ENCODE results near the gene B3GALT5.
"Not testable (repeated sequence)": the region's sequence is repeated elsewhere in the genome, so short reads cannot be mapped to it uniquely, and the experiment has no call there.

Gene B3GALT5

GRCh38 chr21:39612233-39613040 is at the start of gene B3GALT5:
Gene B3GALT5 (plus strand): TSS chr21:39612940. CDS start chr21:39660560, 47,620 bp downstream.
- peak; percentile 56 to 87 for DNase-seq

DNA sequence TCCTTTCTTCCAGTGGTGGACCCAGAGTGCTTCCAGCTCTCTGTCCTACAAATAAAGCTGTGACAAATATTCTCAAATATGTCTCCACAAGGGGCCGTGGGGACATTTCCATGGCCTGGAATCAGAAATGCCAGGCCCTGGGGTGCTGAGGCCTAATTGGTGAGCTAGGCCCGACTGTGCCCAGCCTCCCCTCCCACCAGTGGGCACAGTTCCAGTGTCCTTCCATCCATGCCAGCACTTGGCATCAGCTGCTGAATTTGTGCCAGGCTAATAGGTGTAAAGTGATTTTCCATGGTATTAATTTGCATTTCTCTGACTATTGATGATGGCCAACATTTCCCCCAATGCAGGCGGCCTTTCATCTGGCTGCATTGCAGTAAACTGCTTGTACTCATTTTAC is 48.5 kb upstream of the B3GALT5 start:
- DNase-seq: peak; percentile 39 to 61

GRCh38 chr21:39567180-39567972 is 45.4 kb upstream of the B3GALT5 start:
- no peak for DNase-seq

DNA sequence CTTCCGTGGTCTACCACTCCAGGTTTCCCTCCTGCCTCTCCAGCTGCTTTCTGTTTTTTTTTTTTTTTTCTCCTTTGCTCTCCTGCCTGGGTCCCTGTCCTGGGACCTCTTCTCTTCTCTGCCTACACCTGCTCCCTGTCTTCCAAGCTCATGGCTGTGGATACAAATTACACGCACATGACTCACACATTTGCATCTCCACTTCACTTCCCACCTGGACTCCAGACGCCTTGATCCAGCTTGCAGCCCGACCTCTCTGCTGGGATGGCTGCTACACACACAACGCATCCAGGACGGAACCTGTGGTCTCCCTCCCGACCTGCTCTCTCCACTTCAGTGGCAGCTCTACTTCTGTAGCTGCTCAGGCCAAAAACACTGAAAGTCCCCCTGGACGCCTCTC is 44.4 kb upstream of the B3GALT5 start:
- DNase-seq: peak; percentile 87

GRCh38 chr21:39575775-39576174 is 37.0 kb upstream of the B3GALT5 start:
- DNase-seq: no peak

DNA sequence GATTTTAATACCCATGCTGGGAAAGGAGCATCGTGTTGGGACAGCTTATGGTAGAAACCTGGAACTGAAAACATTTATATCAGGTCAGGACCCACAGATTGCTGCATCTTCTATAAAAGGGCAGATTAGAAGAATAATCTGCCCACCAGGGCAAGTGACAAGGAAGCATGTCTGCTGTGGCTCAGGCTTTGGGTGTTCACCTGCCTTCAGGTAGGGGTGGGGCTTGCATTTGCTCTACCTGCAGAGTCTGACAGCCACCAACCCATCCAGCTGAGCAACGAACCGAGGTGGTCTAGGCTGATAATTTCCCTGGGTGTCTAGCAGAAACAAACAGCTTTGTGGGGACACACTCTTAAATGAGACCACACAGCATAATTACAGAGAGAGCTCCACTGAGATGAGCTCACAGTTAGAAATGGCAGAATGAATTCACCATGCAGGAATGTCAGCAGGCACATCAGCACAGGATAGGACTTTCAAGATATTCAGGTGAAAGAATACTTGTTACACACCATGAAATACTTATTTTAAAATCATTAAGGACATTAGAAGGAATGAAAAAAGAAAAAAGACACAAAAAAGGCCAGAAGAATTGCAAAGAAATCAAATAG is 36.1 kb upstream of the B3GALT5 start:
- DNase-seq: peak in 1 of 2 experiments; percentile 10

DNA sequence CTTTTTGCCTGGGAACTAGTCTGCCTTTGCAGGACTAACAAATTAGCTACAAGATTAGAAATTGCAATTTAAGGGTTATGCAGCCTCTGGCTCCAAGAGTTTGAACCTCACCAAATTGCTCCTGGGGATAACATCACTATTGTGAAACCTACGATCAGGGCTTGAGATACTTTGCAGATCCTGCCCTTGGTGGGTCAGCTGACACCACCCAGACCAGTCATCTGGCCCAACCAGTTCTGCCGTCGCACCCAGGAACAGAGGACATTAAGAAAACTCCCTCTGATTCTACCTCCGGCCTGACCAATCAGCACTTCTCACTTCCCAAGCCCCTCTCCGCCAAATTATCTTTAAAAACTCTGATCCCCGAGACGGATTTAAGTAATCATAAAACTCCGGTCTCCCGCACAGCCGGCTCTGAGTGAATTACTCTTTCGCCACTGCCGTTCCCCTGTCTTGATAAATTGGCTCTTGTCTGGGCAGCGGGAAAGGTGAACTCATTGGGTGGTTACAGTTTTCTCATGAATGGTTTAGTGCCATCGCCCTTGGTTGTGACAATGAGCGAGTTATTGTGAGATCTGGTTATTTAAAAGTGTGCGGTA is 32.9 kb upstream of the B3GALT5 start:
- no peak for DNase-seq

DNA sequence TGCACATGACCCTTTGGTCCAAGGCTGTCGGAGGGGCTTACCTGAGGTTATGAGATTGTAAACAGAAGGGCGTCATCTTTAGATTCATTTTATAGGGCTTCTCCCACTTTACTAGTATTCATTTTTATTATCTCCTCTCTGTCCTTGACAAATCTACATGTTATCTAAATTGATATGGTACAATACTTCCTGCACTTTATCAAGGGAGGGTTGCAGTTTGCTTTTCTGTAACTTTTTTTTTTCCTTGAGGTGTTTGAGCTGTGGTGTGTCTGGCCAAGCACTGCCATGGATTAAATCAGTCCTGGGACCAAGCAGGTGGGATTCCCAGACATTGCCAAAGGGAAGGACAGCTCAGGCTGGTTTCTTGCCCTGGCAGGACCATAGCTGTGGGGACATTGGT is 32.0 kb upstream of the B3GALT5 start:
- no peak for DNase-seq

GRCh38 chr21:39581414-39581813 is 31.3 kb upstream of the B3GALT5 start:
- no peak for DNase-seq

- DNase-seq: peak in 1 of 2 experiments; percentile 40
Measured at GRCh38 chr21:39582749-39583148, 30.0 kb upstream of the B3GALT5 start.

- not testable (repeated sequence) for DNase-seq
Measured at GRCh38 chr21:39583586-39583985, 29.2 kb upstream of the B3GALT5 start.

DNA sequence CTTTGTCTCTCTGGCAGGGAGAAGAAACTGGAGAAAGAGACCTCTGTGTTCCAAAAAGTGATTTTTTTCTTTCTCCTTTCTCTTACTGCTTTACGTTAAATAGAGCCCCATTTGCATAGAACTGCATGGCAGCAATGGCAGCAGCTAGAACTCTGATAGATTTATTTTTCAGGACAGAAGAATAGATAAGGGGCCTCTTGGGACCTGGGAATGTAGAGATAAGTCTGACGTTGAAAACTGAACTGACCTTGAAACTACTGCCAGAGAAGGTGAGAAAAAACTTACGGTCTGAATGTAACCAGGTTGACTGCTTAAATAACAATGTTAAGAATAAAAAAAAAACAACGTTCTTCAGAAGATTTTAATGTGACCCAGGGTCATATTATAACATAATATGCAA is 25.4 kb upstream of the B3GALT5 start:
- no peak for DNase-seq

GRCh38 chr21:39588884-39589283 is 23.9 kb upstream of the B3GALT5 start:
- DNase-seq: no peak

DNA sequence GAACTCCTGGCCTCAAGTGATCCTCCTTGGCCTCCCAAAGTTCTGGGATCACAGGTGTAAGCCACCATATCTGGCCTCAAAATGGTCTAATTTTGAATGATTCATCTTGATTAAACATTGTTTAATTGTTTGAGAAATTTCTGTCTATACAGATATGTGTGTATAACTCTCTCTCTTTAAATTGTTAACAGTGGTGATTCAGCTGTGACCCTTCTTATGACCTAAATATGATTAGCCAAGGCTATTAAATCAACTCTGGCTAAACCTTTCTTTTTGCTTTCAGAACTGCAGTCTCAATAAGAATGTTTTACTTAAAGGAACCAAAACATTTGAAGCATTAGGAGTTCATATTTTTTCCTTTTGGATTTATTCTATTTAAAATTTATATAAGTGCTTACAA is 19.2 kb upstream of the B3GALT5 start:
- DNase-seq: no peak

GRCh38 chr21:39595465-39595864 is 17.3 kb upstream of the B3GALT5 start:
- DNase-seq: no peak

GRCh38 chr21:39597595-39597994 is 15.1 kb upstream of the B3GALT5 start:
- peak in 1 of 2 experiments; percentile 63 for DNase-seq

- peak in 1 of 2 experiments; percentile 10 for DNase-seq
Measured at GRCh38 chr21:39599191-39599970, 13.4 kb upstream of the B3GALT5 start.

DNA sequence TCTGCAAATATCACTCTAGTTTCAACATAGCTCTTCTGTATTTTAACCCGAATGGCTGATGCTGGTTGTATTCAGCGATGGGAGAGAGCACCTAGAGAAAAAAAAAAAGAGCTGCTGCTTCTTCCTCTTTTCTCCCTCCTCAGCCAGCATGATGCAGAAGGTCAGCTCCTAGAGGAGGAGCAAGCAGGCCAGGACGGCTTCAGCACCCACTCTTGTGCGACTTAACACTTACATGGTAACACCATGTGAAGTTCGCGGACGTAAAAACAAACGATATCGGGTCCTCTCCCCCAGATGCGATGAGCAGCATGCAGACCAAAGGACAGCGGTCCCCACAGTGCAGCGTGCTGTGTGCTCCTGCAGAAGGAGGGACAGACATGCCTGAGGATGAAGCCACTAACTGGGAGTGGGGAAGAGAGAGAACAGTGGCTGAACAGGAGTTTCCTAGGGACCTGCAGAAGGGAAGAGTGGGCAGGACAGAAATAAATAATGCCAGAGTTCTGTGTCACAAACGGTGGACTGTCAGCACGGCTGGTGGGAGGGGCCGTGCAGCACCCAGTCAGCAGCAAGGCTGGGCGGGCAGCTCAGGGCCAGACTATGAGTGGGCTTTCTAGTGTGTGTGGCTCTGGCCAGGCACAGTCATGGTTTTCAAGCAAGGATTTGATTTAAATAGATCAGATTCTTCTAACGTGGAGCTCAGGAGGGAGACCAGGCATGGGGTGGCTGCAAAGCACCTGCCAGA is 11.4 kb upstream of the B3GALT5 start:
- peak in 1 of 2 experiments; percentile 32 for DNase-seq

DNA sequence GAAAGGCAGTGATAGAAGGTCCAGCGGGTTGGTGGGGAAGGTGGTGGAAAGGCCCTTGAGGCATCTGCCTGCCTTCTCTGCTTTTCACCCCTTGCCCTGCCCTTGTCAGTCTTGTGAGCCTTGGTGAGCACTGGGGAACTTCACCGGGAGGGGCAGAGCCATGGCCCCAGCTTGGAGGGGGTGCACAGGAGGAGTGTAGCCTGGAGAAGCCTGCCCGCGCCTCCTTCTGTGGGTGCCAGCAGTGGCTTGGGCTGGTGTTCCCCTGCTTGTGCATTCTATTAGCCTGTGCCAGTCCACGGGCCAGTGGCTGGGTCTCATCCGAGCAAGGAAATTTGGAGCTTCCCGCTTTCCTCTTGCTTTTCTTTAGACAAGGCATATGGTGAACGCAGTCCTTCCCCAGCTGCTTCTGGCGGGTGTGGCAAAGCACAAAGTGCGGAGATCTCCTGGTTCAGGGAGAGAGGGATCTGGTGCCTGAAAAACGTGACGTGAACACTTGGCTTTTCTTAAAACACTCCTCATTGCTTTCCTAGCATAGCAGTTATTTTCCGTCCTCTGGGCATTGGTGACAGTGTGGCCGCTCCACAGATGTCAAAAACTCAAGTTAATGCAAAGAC is 10.6 kb upstream of the B3GALT5 start:
- no peak for DNase-seq

DNA sequence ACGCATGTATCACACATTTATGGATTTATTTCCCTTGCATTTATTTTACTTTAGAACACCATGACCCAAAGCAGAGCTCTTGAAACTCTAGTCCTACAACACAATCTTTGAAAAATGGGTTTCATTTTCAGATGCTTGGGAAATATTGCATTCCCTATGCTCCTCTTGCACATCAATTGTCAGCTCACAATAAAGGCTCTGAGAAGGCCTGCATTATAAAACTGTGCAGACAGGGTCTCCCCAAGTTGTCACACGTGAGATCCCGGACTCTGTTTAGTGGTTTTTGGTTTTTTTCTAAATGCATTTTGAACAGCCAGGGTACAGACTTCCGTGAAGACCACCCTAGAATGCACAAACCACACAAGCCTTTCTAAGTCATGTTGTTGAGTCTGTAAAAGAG is 9.9 kb upstream of the B3GALT5 start:
- DNase-seq: no peak

DNA sequence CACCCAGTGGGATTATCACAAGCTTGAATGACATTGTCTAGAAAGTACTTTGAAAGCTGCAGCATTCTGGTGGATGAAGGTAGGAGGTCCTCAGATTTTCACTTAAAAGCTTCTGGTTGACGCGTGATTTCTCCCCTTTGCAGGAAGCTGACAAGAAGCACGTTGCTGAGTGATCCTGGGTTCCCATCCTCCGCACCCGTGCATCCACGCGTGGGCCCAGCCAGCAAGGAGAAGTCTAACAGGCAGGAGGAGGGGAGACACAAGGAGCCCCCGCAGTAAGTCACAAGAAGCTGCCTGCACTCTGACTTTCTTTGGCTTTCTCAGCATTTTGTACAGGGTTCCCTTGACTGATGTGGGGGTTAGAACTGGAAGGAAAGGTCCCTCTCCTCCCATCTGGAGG is 7.8 kb upstream of the B3GALT5 start:
- no peak for DNase-seq

Data from NCI-H526 (cell line).